GM18499 (cell line): ENCODE results near the gene CST11.

Experiments
- ATAC-seq: cut with Tn5 transposase; IDR thresholded peaks from one replicate; pipeline ENCODE4 v1.9.1; 2021; ENCODE audit warnings: moderate number of reproducible peaks; ENCODE audit not compliant: insufficient read depth, unreplicated experiment

The CST11 gene

GRCh38 chr20:23455639-23456038 is 3.0 kb upstream of the CST11 start:
- no peak for ATAC-seq

- ATAC-seq: no peak
These were observed 2.1 kb upstream of the CST11 start for GRCh38 chr20:23454816-23455215.

DNA sequence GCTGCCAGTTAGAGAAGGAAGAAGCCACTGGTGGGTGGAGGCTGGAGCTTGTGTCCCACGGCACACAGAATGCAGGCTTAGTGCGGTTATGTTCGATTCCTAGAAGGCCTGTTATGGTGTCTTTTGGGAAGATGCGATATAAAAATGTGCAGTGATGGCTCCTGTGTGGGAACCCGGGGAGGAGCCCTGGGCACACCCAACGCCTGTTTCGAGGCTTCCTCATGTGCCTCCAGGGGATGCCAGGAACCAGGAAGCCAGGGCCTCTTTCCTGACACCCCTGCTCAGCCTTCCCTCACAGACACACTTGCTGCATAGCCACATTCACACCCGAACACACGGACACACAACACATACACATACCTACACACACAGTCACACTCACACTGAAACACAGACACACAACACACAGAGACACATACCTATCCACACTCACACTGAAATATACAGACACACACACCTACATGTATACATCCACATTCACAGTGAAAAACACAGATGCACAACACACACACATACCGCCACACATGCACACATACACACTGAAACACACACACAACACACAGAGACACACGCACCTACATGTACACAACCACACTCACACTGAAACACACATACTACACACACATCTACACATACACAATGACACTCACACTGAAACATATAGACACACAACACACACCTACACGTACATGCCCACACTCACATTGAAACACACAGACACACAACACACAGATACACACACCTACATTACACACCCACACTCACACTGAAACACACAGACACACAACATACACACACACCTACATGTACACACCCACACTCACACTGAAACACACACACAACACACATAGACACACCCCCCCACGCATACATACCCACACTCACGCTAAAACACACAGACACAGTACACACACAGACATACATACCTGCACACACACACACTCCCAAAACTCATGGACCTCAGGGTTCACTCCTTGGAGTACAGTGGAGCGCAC is 1.2 kb upstream of the CST11 start:
- no peak for ATAC-seq

DNA sequence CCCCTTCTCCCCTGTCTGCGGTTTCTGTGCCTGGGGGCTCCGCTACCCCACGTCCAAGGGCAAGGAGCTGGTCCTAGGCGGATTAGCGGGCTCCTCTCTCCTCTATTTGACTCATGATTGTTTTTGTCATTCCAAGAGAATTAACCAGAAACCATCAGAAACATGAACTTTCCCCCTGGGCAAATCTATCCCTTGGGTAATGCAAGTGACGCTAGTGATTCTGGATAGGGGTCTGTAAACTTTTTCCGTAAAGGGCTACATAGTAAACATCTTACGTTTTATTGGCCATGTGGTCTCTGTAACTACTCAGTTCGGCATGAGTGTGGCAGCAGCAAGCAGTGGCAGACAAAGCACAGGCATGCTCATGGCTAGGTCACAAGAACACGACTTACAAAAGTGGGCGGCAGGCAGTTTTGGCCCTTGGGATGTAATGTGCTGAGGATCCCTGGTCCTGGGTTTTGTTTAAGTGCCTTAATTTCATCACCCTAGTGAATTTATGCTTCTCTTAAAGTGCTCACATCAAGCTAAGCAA is 654 bp downstream of the CST11 start:
- no peak for ATAC-seq

DNA sequence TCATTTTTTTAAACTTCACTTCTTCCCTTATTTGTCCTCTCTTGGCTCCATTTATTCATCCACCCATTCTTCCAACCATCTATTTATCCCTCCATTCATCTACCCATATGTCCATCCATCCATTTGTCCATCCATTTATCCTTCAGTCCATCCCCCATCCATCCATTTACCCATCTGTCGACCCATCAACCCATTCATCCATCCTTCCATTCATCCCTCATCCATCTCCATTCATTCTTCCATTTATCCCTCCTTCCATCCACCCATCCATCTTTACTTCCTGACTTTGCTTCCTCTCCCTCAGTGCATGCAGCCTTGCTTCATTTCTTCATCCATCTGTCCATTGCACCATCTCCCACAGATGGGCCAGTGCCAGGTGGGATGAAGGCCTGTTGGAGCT is 1.8 kb downstream of the CST11 start:
- ATAC-seq: no peak

DNA sequence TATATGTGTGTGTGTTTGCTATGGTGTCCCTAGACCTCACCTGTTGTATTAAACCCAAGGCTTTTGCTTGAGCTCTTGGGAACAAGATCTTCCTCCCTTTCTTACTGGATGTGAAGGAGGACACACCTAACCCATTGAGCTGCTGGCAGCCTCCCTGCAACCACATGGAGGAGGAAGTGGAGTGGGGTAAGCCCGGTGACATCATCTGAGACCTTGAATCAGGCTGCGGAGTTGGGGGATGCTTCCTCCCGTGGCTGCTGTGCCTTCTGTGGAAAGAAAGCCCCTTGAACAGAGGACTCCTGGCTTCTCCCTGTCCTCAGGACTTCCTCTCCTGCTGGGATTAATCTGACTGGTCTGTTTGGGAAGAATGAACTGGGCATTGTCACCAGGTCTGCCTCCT is 3.3 kb downstream of the CST11 start:
- ATAC-seq: no peak

DNA sequence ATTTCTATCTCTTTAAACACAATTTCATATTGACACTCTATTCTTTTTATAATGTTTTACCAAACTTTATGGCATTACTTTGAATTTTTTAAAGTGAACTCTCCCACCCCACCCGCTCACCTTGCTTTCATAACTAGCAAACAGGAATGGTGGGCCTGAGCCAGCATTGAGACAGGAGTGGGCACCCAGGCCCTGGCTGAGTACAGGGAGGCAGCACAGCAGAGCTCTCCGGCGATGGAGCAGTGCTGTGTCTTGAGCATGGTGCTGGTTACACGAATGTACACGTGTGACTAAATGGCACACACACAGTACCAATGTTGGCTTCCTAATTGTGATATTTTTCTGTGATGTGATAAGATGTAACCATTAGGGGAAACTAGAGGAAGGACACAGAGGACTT is 4.5 kb downstream of the CST11 start:
- ATAC-seq: no peak

- ATAC-seq: no peak
These were observed 6.2 kb downstream of the CST11 start for GRCh38 chr20:23446505-23446904.

DNA sequence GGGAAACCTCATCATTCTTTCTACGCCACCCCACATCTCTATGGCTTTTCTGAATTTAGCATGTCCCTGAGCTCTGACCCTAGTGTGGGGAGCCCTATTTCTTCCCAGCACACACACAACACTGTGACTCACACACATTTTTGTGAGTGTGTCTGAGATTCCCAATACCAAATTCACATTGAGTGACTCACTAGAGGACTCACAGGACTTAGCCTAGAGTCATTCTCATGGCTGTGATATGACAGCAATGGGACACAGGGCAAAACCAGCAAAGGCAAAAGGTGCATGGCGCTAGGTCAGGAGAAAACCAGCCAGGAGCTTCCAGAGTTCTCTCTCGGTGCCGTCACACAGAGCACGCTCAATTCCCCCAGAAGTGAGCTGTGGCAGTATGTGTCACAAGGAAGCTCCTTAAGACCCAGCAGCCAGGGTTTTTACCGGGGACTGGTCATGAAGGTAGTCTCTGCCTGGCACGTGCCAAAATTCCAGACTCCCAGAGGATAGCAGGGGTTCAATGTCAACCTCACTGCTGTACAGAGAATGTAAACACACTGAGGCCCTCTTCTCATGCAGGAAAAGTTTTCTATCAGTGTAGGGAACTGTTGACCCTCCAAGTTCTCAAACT is 7.0 kb downstream of the CST11 start:
- no peak for ATAC-seq

DNA sequence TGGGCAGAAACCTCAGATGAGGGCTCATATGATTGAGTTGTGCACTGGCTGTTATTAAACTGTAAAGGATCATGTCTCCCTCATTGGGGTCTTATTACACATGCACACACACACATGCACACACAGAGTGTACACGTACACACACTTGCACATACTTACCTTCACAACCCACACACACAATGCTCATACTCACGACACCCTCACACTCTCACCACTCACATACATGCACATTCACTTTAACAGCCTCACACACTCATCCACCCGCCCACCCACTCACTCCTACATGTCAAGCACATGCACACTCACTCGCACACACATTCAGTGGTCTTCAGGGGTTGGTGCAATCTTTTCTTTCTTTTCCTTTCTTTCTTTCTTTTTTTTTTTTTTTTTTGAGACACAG is 7.8 kb downstream of the CST11 start:
- no peak for ATAC-seq

DNA sequence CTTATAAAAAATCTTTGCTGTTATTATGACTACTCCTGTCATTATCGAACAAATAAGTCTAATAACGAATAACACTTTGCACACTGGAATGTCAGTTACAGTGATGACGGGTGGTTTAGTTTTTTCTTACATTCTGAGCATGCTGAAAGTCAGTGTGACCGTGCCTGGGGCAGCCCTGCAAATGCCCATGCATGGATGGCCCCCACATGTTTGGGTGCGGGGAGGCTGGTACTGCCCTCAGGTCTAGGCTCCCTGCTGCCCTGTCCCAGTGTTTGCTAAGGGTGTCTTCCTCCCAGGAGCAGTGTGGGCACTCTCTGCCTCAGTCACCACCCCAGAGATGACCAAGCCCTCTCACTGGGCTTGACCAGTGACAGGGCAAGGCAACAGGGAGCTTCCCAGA is 10.2 kb downstream of the CST11 start:
- no peak for ATAC-seq

- peak; percentile 43 for ATAC-seq
These were observed 10.8 kb downstream of the CST11 start for GRCh38 chr20:23441850-23442313.

GRCh38 chr20:23440004-23440403 is 12.7 kb downstream of the CST11 start:
- no peak for ATAC-seq

- no peak for ATAC-seq
These were observed 14.0 kb downstream of the CST11 start for GRCh38 chr20:23438661-23439060.

DNA sequence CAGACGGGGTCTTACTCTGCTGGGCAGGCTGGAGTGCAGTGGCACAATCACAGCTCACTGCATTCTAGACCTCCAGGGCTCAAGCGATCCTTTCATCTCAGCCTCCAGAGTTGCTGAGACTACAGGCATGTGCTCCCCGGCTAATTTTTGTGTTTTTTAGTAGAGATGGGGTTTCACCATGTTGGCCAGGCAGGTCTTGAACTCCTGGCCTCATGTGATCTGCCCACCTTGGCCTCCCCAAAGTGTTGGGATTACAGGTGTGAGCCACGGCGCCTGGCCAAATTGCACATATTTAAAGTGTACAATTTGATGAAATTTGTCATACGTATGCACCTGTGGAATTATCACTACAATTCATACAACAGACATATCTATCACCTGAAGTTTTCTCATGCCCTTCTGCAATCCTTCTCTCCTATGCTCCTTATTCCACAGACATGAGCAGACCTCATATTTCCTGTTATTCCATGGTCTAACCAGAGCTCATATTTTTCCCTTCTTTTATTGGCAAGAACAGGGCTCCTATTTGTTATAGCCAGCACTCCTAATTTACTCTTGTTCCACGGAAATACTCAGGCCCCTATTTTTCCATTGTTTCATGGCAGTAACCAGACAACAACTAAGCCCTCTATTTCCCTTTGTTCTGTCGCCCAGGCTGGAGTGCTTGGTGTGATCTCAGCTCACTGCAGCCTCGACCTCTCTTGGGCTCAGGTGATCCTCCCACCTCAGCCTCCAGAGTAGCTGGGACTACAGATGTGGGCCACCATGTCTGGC is 15.4 kb downstream of the CST11 start:
- ATAC-seq: no peak

GRCh38 chr20:23436681-23437080 is 16.0 kb downstream of the CST11 start:
- ATAC-seq: no peak

- no peak for ATAC-seq
These were observed 16.8 kb downstream of the CST11 start for GRCh38 chr20:23435626-23436539.

- ATAC-seq: no peak
These were observed 18.0 kb downstream of the CST11 start for GRCh38 chr20:23434521-23435313.

- ATAC-seq: no peak
These were observed 19.0 kb downstream of the CST11 start for GRCh38 chr20:23433628-23434027.
